Brain microvascular endothelial cell (primary cell): ENCODE results near the gene TMEM62.
A peak's percentile ranks its signal among the peaks of the same experiment; 100 is the strongest.
"Not testable (repeated sequence)": the region's sequence is repeated elsewhere in the genome, so short reads cannot be mapped to it uniquely, and the experiment has no call there.

Source experiments
- DNase-seq: peaks from one replicate; pipeline ENCODE4 v3.0.0-alpha.2; 2020
- H3K27ac ChIP-seq: fragments of 250-450 bp; sonication (Bioruptor Pico); 2 replicates; pipeline ENCODE4 v1.5.1; 2020; ENCODE audit warnings: mild to moderate bottlenecking, moderate library complexity
- H3K27me3 ChIP-seq: fragments of 250-450 bp; sonication (Bioruptor Pico); replicated peaks from 2 replicates; pipeline ENCODE4 v1.5.1; 2020; ENCODE audit warnings: mild to moderate bottlenecking
- H3K36me3 ChIP-seq: fragments of 250-450 bp; sonication (Bioruptor Pico); replicated peaks from 2 replicates; pipeline ENCODE4 v1.5.1; 2020; ENCODE audit warnings: mild to moderate bottlenecking
- H3K4me3 ChIP-seq: 2 replicates; pipeline ENCODE4 v1.5.1; 2011; ENCODE audit warnings: low read depth, mild to moderate bottlenecking, control low read depth, low read length, moderate library complexity
- in situ Hi-C: cut with HindIII; loops from 2 replicates; pipeline ENCODE4 v1.10.0; 2017; ENCODE audit warnings: low sequenced_read_pairs, low pct_ligation_motif_present
- TF ChIP-seq, protein P1 (sequence below): IDR thresholded peaks from 2 replicates; pipeline ENCODE4 v1.5.1; 2011; ENCODE audit warnings: low read depth, mild to moderate bottlenecking, moderate library complexity, low read length, control low read depth, inconsistent platforms; ENCODE audit errors: missing control alignments

TMEM62 gene

DNA sequence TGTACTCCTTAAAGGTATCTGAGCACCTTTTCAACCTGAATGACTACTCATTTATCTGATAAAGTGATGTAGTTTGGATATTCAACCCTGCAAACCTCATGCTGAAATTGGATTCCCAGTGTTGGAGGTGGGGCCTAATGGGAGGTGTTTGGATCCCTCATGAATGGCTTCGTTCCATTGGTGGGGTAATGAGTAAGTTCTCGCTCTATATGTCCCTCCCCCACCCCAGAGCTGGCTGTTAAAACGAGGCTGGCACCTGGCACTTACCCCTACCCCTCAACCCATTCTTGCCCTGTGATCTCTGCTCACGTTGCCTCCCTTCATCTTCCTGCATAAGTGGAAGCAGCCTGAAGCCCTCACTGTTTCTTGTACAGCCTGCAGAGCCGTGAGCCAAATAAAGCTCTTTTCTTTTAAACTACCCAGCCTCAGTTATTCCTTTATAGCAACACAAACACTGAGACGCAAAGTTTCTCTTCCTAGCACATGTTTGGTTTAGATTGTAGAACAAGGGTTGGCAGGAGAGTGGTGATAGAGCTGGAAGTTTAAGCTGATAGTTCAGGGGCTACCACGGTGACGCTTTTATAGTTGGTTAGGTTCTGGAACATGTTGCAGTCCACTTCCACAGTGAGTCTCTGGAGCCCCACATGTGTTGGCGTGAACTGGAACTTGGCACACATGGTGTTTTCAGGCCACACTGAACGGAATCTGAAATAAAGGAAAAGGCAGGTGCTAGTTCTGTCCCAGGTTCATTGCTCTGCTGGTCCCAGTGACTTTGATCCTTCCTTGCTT, 63.6 kb downstream of the TMEM62 start:
- Histone ChIP-seq H3K36me3 (peaks cover 20% of the 10 kb centered on the region), H3K27ac (no peak overlapping the region), H3K4me3 (no peak overlapping the region), H3K27me3 (no peaks in the 10 kb centered on the region)
- in situ Hi-C loops: no loop called here
- no peak for DNase-seq
- TF ChIP-seq, protein P1, sequence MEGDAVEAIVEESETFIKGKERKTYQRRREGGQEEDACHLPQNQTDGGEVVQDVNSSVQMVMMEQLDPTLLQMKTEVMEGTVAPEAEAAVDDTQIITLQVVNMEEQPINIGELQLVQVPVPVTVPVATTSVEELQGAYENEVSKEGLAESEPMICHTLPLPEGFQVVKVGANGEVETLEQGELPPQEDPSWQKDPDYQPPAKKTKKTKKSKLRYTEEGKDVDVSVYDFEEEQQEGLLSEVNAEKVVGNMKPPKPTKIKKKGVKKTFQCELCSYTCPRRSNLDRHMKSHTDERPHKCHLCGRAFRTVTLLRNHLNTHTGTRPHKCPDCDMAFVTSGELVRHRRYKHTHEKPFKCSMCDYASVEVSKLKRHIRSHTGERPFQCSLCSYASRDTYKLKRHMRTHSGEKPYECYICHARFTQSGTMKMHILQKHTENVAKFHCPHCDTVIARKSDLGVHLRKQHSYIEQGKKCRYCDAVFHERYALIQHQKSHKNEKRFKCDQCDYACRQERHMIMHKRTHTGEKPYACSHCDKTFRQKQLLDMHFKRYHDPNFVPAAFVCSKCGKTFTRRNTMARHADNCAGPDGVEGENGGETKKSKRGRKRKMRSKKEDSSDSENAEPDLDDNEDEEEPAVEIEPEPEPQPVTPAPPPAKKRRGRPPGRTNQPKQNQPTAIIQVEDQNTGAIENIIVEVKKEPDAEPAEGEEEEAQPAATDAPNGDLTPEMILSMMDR: no peak

DNA sequence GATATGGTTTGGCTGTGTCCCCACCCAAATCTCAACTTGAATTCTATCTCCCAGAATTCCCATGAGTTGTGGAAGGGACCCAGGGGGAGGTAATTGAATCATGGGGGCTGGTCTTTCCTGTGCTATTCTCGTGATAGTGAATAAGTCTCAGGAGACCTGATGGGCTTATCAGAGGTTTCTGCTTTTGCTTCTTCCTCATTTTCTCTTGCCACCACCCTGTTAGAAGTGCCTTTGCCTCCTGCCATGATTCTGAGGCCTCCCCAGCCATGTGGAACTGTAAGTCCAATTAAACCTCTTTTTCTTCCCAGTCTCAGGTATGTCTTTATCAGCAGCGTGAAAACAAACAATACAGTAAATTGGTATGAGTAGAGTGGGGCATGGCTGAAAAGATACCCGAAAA, 64.4 kb downstream of the TMEM62 start:
- in situ Hi-C loops: not testable (repeated sequence)

DNA sequence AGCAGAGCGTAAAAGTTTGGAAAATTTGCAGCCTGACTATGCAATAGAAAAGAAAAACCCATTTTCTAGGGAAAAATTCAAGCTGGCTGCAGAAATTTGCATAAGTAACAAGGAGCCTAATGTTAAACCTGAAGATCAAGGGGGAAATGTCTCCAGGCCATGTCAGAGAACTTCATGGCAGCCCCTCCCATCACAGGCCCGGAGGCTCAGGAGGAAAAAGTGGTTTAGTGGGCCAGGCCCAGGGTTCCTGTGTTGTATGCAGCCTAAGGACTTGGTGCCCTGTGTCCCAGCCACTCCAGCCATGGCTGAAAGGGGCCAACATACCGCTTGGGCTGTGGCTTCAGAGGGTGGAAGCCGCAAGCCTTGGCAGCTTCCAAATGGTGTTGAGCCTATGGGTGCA, 65.2 kb downstream of the TMEM62 start:
- H3K27me3 ChIP-seq, in situ Hi-C loops, H3K27ac ChIP-seq, H3K4me3 ChIP-seq, DNase-seq, H3K36me3 ChIP-seq: not testable (repeated sequence)

More for the DNA sequence above, 64.4 kb downstream of the TMEM62 start:
- H3K4me3 ChIP-seq, H3K27me3 ChIP-seq, H3K27ac ChIP-seq, DNase-seq: not testable (repeated sequence)
- peaks cover 11% of the 10 kb centered on the region for H3K36me3 ChIP-seq

DNA sequence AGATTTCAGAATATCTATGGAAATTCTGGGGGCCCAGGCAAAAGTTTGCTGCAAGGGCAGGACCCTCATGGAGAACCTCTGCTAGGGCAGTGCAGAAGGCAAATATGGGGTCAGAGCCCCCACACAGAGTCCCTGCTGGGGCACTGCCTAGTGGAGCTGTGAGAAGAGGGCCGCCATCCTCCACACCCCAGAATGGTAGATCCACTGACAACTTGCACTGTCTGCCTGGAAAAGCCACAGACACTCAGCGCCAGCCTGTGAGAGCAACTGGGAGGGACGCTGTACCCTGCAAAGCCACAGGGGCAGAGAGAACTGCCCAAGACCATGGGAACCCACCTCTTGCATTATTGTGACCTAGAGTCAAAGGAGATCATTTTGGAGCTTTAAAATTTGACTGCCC, 65.6 kb downstream of the TMEM62 start:
- H3K27me3 ChIP-seq: no peaks in the 10 kb centered on the region

DNA sequence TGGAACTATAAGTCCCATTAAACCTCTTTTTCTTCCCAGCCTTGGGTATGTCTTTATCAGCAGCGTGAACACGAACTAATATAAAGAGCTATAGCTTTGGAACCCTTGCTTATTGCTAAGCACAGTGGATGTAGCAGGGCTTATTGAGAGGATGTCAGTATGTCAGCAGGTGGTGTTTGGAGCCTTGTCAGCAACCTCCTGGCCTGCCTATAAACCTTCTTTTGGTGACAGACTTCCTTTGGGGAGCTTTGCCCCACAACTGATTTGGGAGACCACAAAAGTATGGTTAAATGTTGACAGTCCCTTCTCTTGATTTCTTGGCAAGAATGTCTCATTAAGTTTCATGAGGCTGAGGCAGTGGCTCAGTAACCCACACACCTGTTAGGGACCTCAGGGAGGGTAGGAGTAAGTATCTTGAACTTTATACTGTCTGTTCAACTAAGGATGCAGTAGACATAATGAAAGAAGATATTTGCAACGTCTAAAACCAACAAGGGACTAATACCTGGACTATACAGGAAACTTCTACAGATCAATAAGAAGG, 66.6 kb downstream of the TMEM62 start:
- Histone ChIP-seq H3K4me3 (no peak overlapping the region), H3K27me3 (no peaks in the 10 kb centered on the region), H3K36me3 (peaks cover 4% of the 10 kb centered on the region), H3K27ac (no peak overlapping the region)
- DNase-seq: no peak
- in situ Hi-C loops: no loop called here
- TF ChIP-seq, protein P1: no peak

More for the DNA sequence above, 65.6 kb downstream of the TMEM62 start:
- Histone ChIP-seq H3K36me3 (peaks cover 9% of the 10 kb centered on the region), H3K27ac (no peak overlapping the region), H3K4me3 (no peak overlapping the region)
- TF ChIP-seq, protein P1: no peak
- in situ Hi-C loops: no loop called here
- no peak for DNase-seq

DNA sequence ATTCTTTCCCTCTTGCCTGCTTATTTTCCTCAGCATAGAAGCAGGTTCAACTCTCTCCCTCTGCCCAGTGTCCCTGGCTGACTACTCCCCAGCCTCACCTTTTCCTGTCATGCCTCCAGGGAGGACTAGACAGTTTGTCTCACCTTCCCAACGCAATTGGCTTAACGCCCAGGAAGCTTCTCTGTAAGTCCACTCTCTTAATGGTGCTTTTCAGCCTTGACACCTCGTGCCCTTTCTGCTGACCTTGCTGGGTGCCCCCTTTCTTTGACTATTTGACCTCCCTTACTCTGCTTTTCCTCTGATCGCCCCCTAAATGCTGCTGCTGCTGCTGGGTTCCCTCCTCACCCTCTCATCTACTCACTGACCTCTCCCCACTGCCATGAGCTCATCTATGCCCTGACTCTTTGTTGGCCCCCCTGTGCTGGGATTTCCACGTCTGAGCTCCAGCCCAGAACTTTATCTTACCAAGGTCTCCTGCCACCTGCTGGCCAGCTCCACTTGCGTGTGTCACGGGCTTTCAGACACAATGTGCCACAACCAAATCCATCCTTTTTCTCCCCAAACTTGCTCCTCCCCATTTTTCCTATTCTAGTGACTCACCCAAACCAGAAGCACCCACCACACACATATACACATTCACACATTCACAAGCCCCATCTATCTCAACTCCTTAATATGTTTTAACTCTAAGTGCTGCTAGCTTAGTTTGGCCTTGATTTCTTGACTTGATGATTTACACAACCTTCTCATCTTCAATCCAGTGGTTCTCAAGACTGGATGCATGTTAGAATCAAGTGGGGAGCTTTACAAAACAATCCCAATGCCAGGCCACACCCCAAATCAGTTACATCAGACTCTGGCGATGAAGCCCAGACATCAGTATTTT, 70.9 kb downstream of the TMEM62 start:
- Histone ChIP-seq H3K27me3 (peaks cover 11% of the 10 kb centered on the region), H3K36me3 (no peaks in the 10 kb centered on the region), H3K27ac (no peak overlapping the region), H3K4me3 (no peak overlapping the region)
- peak; percentile 68 for DNase-seq
- in situ Hi-C loops: no loop called here
- TF ChIP-seq, protein P1: peak; percentile 87
